Progenitor cell of endocrine pancreas (in vitro differentiated cells): ENCODE results near the gene TMC8. TPM values are rescaled to one million over a fixed set of nuclear protein-coding genes. Genes with fewer than 3 reads are reported as not detected.

Source experiments
- DNase-seq: peaks from one replicate; pipeline ENCODE4 v3.0.0; 2021; ENCODE audit warnings: low spot score; ENCODE audit not compliant: unreplicated experiment
- H3K27ac Mint-ChIP-seq: 2 replicates; pipeline ENCODE4 v1.8.0; 2021; ENCODE audit warnings: mild to moderate bottlenecking, moderate library complexity, mixed read lengths
- H3K27me3 Mint-ChIP-seq: 2 replicates; pipeline ENCODE4 v1.8.0; 2021; ENCODE audit warnings: mixed read lengths
- H3K36me3 Mint-ChIP-seq: 2 replicates; pipeline ENCODE4 v1.8.0; 2022; ENCODE audit warnings: mixed read lengths; ENCODE audit not compliant: insufficient read depth
- H3K4me1 Mint-ChIP-seq: 2 replicates; pipeline ENCODE4 v1.8.0; 2021; ENCODE audit warnings: low read depth, mixed read lengths
- H3K4me3 Mint-ChIP-seq: 2 replicates; pipeline ENCODE4 v1.8.0; 2021; ENCODE audit warnings: low read depth, mild to moderate bottlenecking, moderate library complexity, mixed read lengths
- H3K9me3 Mint-ChIP-seq: 2 replicates; pipeline ENCODE4 v1.8.0; 2021; ENCODE audit warnings: low read depth, mixed read lengths
- CTCF ChIP-seq: fragments of 200-600 bp; sonication (generic); IDR thresholded peaks from one replicate; pipeline ENCODE4 v1.5.0; 2021; ENCODE audit warnings: antibody characterized with exemption, mild to moderate bottlenecking; ENCODE audit not compliant: unreplicated experiment
- total RNA-seq: library from RNA; stranded (reverse); gene quantifications from 2 replicates; pipeline ENCODE4 v1.2.1, GENCODE V29; 2021

Gene TMC8
- total RNA-seq, 1 donor from 2014 or later, result 0.12 TPM

GRCh38 chr17:78122931-78123249, 7.7 kb upstream of the TMC8 start:
- Mint-ChIP-seq H3K27me3 (no peaks in the 10 kb centered on the region), H3K4me3 (no peak overlapping the region), H3K9me3 (no peaks in the 10 kb centered on the region), H3K4me1 (peaks cover 6% of the 10 kb centered on the region), H3K36me3 (peaks cover 7% of the 10 kb centered on the region), H3K27ac (no peak overlapping the region)
- no peak for DNase-seq
- TF ChIP-seq CTCF, result no peak

- Mint-ChIP-seq H3K4me1 (peaks cover 4% of the 10 kb centered on the region), H3K36me3 (peaks cover 7% of the 10 kb centered on the region), H3K9me3 (no peaks in the 10 kb centered on the region), H3K27me3 (no peaks in the 10 kb centered on the region), H3K27ac (peak overlapping the region; percentile 89), H3K4me3 (no peak overlapping the region)
- DNase-seq, result no peak
- no peak for TF ChIP-seq CTCF
Observed at GRCh38 chr17:78123258-78123929, 7.2 kb upstream of the TMC8 start.

GRCh38 chr17:78124081-78124835, 6.3 kb upstream of the TMC8 start:
- no peak for DNase-seq

GRCh38 chr17:78124836-78125137, 5.8 kb upstream of the TMC8 start:
- Mint-ChIP-seq H3K9me3 (no peaks in the 10 kb centered on the region), H3K27ac (no peak overlapping the region), H3K27me3 (peaks cover 1% of the 10 kb centered on the region), H3K4me1 (peaks cover 6% of the 10 kb centered on the region), H3K36me3 (peaks cover 7% of the 10 kb centered on the region), H3K4me3 (no peak overlapping the region)
- TF ChIP-seq CTCF, result no peak
- DNase-seq, result no peak

More at GRCh38 chr17:78124081-78124835, 6.3 kb upstream of the TMC8 start:
- no peak for TF ChIP-seq CTCF
- peaks cover 6% of the 10 kb centered on the region for H3K4me1 Mint-ChIP-seq
- no peak overlapping the region for H3K27ac Mint-ChIP-seq
- peaks cover 7% of the 10 kb centered on the region for H3K36me3 Mint-ChIP-seq
- H3K4me3 Mint-ChIP-seq, result no peak overlapping the region
- no peaks in the 10 kb centered on the region for H3K9me3 Mint-ChIP-seq
- no peaks in the 10 kb centered on the region for H3K27me3 Mint-ChIP-seq

- DNase-seq, result no peak
- Mint-ChIP-seq H3K4me3 (no peak overlapping the region), H3K9me3 (no peaks in the 10 kb centered on the region), H3K27ac (no peak overlapping the region), H3K27me3 (peaks cover 5% of the 10 kb centered on the region), H3K36me3 (peaks cover 7% of the 10 kb centered on the region), H3K4me1 (peaks cover 6% of the 10 kb centered on the region)
- no peak for TF ChIP-seq CTCF
Observed at GRCh38 chr17:78125138-78125913, 5.2 kb upstream of the TMC8 start.
